T-helper 9 cell (primary cell): Measurements from ENCODE around the gene DCX.

Experiments
- DNase-seq: peaks from one replicate; pipeline ENCODE4 v3.0.0-alpha.2; 2020
- total RNA-seq, 2 donors: gene quantifications; one replicate each; lab custom pipeline; 2026; lab: John Stamatoyannopoulos, UW

Gene DCX
- 0 reads per million in 2 donors for total RNA-seq

DNA sequence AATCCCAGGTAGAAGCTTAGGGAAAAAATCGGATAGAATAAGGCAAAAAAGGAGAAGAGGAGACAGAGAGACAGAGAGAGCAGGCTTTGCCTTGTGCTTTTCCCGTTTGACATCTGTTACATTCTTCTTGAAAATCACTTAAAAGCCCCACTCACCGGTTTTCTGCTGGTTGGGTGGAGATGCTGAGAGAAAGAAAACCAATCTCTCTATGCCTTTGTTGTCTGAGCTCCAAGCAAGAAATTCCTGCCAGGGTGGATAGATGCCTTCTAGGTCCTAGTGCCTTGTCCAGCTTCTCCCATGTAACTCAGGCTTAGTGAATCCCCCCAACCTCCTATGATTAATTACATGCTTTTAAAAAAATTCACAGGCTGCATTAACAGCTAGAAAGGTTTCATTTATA, at the start of gene DCX:
Gene DCX (minus strand): TSS at position 210 of the 400 bp plus-strand sequence. CDS start 1,794 bp downstream, outside the sequence.
- DNase-seq = no peak

DNA sequence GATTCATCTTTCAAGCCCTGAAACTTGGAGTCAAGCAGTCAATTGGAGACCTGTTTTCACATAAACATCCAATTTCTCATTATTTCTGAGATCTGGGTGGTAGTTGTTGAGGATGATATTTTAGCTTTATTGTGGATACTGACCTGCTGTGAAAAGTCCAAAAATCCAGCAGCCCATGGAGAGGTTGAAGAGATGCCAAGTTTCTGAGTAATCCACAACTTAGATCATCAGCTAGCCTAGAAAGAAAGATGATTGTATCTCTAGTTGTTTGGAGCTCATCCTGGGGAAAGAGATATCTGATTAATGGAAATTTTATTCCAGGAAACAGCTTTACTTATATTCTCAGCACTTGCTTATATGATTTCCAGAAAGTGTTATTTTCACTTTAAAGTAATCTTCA, 48.6 kb upstream of the DCX start:
- DNase-seq = no peak

DNA sequence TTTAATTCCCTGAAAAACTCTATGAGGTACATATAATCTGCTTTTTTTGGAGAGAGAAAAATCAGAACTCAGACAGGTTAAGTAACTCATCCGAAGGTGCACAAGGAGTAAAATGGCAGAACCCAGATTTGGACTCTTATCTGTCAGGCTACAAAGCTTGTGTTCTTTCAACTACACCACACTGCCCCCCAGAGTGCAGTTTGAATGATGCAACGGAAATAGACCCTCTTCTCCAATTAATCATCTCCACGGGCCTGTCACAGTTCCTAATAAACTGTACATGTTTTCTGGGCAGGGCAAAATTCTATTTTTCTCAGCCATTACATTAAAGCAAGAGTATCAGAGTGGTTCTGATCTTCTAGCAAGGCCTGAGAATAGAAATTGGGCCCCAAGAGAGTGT, 35.3 kb upstream of the DCX start:
- DNase-seq = no peak

DNA sequence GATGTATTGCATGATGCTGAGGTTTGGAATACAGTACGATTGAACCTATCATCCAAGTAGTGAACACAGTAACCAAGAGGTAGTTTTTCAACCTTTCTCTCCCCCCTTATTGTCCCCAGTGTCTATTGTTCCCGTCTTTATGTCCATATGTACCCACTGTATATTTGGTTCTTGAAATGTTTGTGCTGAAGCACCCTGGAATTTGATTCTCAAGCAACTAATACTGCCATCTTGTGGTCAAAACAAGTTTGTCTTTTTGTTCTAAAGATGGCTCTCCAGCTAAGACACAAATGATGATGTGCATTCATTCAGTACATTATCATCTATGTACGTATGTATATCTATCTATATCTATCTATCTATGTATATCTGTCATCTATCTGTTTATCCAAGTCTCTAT, 33.5 kb upstream of the DCX start:
- DNase-seq = no peak

DNA sequence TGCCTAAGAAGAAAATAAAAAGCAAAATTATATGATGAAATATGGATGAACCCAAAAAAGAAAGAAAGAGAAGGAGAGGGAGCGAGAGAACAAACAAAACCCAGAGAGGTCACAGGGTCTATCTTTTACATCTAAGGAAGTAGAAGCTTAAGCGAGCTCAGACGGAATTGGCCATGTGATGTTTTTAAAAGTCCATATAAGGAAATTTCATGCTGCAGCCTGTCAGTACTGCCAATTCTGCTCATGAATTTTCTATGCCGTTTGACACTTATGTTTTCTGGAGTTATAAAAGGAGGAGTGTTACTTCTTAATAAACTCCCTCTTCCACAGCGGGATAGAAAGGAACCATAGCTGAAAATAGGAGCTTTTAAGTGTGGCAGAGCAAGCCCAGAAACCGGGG, 32.9 kb upstream of the DCX start:
- DNase-seq = no peak

DNA sequence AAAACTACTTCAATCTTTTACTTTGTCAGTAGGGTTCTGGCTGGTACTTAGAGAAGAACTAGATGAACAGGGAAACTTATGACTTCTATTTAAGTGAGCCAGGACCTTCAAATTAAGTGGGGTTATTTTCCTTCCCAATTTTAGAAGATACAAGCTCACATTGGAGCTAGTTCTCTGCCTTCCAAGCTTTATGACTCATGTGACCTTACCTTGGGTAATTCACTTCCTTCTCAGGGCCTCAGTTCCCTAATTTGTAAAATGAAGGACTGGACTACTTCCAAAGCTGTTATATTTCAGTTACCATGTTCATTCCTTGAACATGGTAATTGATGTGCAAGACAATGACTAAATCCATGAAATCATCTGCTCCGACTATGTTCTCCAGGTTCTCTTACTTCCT, 32.0 kb upstream of the DCX start:
- DNase-seq = no peak

DNA sequence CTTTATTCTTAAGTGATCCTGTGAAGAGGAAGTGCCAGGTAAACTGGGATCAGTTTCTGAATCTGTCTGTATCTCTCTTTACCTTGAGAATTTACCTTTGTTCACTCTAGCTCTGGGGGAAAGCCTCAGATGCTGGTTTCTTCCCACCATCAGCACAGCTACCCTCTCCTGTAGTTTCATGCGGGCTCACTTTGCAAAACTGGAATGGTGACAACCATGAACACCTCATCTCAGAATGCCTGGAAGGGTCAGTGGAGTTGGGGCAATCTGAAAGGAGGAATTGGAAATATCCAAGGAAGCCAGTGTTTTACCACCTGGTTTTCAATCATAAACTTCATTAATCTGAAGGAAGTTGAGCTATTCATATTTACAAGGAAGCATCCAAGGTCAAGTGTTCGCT, 30.8 kb upstream of the DCX start:
- no peak for DNase-seq

DNA sequence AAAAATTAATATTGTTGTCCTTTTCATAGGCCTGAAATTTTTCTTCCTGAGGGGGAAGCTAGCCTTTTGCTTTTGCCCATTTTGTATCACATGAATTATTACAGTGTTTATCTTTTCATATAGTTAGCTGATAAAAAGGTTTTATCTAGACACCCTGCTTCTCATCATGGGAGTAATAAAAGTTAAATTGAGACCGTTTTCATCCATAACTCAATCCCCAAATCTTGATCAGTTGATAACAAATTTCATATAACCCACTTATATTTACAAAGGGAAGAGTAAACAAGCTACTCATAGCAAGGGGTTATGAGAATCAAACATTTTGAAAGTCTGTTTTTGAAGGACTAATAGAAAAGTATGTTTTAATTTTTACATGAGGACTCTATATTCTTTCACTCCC, 23.5 kb upstream of the DCX start:
- DNase-seq = no peak

DNA sequence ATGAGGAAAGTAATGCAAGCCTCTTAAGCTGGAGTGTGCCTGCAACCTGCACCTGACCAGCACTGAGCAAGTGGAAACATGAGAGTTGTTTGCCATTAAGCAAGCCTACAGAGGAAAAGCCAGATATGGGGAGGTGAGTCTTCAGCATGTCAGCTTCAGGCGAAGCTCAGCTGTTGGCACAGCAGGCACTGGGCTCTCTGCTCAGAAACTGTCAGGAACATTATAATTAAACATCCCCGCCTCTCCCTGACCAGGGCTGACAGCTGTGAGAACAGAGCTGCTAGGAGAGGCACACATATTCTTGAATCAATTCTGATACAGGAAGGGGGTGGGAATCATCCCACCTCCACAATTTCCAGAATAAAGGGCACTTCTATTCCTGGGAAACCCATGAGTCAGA, 19.0 kb upstream of the DCX start:
- no peak for DNase-seq

DNA sequence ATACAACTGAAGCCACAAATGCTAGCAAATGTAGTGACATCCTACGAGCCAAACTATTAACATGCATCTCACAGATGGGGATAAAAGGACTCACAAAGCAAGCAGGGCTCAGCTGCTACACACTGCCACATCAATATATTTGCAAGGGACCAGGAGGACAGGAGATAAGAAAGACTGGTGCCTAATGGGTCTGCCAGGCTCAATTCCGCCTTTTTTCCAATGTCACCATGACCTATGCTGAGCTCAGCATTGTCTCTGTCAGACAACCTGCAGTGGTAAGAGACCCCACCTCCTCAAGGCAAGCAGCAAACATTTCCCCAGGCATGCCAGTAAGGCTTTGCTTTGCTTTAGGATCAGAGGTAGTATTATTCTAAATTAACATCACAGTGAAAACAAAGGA, 435 bp downstream of the DCX start:
- DNase-seq = no peak

DNA sequence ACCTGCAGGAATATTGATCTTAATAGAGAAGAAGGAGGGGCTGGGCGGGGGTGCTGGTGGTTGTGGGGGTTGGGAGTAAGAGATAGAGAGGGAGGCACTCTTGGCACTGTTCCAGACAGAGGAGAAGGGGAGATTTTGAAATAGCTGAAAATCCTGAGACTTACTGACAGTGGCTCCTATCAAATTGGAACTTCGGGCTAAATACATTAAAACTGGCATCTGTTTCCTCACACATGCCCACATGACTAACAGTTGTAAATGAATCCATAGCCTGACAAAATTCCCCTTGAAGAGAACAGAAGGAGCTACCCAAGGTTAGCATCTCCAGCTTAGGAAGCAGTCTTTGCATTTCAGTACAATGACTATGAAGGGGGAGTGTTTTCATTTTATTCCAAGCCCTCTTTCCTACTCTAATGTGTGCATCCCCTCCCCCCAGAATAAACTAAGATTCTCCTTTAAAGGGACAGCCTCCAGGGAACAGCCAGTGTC, 1.4 kb downstream of the DCX start:
- no peak for DNase-seq

DNA sequence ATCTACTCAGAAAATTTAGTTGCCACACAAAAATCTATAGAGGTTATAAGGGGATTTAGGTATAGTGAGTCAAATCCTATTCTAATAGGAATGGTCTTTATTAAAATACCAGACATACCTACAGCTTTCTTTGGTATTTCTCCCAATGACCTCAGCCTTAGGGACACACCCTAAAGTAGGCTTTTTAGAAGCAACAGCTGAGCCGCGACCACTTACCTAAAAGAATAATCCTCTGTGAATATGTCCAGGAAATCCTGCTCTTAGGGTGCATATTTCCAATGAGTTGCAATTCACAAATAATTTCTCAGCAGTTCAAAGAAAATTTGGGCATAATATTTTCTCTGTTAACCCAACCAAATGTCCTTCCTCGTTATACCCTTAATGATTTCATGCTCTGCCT, 2.7 kb downstream of the DCX start:
- DNase-seq = no peak

DNA sequence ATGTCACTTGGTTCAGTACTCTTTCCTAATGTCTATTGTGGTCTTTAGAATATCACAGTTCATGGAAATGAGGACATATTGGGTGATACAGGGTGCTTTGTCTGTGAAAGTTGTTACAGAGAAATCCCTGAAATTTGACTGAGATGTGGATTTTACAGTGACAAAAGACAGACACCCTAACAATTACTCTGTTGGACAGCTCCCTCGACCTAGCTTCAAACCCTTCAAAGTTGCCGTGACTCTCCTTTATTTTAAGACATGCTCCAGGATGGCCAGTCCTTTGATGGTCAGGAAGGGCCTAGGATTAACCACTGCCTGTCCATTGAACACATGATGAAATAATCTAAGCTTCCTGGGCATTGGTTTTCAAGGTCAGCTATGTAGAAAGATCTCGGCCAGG, 4.0 kb downstream of the DCX start:
- DNase-seq = no peak

DNA sequence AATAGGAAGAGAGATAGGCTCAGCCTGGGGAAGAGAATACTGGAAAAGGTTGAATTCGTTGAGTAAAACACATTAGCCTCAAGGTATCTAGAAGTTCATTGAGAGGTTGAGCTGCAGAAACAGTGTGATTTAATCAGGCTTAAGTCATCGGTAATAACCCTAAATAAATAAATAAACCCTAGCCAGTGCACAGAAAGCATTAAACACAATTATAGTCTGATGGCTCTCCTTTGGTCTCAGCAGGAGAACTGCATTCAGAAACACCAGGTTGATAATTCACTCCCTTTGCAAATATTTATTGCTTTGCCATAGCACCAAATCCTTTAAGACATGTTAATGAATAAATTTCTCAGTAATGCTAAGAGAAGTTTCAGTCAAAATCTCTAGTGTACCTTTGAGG, 9.6 kb downstream of the DCX start:
- DNase-seq = no peak

DNA sequence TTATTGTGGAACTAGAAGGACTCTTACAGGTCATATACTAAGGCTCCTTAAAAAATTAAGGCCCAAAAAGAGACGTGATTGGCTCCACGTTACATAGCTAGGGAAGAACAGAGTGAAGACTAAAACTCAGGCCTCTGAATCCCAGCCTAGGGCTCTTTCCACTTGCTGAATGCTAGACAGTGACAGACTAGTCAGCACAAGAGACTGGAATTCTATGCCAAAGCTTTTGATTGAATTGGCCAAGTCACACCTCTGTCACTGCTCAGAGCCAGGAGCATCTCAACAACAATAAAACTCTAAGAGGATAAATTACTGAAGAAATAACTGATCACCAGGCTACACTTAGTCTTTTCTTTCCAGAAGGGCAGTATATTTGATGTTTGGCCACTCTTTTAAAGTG, 16.8 kb downstream of the DCX start:
- DNase-seq = no peak

DNA sequence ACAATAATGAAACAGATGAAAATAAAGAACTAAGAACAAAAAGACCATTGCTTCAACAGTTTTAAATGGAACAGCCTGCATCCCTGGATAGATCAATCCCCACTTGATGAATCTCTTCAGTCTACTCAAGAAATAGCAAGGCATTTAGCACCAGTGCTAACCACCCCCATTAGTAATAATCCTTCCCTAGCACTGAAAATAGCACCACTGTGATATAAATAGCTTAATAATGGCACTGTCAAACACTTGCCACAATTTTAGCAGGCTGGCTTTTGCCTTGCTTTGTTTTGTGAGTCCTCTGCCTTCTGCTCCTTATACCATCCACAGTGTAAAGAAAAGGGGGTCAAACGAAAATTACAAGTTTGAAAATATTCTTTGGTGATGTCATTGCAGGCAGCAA, 17.4 kb downstream of the DCX start:
- no peak for DNase-seq

DNA sequence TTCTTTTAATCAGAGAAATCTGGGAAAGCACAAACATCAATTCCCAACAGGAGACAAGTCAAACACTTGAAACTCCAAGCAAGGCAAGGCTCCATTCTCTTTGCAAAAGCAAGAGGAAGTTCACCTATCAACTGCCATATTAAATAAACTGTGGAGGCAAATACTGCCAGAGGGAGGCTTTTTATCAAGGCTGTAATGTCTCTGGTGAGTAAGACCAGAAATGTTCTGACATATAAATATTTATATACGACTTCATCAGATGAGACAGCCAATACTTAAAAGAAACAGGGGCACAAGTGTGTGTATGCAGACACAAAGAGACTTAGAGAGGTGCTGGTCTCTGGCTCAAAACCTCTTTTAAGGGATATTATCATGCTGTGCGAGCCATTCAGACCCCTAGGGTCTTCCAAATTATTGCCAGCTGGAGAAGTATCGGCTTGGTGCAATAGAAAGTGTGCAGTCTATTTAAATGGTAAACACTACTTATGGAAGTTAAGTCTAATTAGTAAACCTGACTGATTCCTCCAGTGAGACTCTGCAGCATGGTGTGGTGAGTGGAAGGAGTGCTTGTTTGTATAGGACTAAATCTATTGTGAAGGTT, 24.4 kb downstream of the DCX start:
- DNase-seq = no peak

DNA sequence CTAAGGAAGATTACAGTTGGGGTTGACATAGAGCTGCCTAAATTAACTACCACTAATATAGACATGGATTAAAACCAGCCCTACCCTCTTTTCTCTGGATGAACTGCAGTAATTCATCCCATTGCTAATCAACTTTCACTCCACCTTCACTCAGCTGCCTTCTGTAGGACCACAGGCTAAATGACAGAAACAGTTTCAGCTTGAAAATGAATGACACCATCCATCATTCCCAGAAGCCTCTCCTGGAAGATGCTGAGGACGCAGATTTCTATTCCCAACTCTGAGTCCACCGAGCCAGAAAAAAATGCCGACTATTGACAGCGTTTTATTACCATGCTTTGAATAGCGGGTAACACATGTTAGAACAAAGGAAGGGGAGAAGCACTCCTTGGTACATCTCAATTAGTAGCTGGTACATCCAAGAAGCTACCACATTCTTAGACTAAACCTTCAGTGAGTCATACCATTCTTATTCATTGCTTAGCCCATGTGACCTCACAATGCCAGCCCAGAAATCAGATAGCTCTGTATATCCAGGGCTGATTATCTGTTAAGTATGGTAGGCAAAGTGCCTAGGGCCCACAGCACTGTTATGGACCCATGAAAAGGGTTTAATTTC, 25.3 kb downstream of the DCX start:
- no peak for DNase-seq

DNA sequence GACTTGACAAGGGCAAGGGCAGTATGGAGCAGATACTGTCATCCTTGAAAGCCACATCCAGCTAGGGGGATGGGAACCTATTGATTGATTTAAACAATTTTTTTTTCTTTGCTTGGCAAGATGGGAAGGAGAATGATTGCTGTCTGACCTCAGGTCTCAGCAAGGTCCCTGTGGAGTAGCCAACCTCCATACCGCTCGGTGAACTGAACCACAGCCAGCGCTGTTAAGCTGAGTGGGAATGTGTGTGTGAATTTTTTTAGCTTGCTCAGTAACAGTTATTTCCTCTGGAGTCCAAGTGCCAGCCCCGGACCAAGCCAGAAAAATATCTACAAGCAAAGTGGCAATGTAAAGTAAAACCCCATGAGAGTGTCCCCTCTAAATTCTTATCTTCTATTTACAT, 25.9 kb downstream of the DCX start:
- DNase-seq = no peak

DNA sequence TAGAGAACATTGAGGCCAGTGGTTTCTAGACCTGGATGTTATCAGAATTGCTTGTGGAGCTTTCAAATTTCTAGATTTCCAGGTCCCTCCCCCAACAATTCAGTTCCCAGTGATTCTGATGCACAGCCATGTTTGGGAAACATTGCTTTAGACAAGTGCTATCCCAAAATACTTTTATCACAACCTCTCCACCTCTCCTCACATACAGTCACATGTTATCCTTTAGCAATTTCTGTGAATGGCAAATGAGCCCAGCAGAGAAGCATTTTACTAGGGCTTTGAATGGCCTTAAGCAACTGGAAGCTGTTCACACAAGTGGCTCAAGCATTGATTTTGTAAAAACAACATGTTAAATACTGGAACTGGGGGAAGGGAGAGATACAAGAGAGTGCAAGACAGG, 29.7 kb downstream of the DCX start:
- no peak for DNase-seq

DNA sequence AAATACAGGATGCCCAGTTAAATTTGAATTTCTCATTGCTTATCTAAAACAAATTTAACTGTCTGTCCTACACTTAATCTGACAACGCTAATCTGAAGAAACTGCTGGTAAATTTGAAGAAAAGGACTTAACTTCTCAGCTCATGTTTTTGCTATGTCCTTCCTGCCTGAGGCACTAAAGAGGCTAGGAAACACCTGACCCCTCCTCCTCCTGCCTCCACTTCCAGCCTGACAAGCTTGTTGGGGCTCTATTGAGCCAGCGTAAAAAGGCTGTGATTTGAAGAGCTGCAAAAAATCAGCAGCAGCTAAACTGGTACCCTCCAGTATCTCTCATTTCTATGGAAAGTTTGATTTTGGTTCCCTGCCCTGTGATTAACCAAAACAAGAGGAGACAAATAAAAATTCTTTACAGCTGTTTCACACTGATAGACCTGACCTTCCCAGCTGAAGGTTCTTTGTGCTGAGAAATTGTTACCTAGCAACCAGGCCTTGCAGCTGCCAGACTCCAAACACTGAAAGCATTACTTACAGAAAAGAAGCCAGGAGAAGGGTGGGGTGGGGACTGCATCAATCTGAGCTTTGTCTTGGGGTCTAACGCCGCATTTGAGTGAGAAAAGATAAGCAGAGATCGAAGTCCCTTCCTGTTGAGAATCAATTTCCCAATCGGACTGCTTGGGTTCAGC, 35.0 kb downstream of the DCX start:
- DNase-seq = no peak

DNA sequence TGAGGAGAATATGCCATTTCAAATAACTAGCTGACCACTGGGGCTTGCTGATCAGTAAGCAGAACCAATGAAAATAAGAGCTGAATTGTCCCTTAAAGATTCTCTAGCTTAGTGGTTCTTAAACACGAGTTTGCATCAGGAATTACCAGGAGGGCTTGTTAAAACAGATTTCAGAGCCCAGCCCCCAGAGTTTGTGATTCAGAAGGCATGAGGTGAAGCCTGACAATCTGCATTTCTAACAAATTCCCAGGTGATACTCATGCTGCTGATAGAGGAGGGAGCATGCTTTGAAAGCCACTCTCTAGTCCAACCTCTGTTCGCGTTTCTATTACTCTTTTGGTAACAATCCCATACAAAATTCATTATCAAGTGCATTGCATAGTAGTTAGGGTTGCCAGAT, 35.5 kb downstream of the DCX start:
- no peak for DNase-seq

DNA sequence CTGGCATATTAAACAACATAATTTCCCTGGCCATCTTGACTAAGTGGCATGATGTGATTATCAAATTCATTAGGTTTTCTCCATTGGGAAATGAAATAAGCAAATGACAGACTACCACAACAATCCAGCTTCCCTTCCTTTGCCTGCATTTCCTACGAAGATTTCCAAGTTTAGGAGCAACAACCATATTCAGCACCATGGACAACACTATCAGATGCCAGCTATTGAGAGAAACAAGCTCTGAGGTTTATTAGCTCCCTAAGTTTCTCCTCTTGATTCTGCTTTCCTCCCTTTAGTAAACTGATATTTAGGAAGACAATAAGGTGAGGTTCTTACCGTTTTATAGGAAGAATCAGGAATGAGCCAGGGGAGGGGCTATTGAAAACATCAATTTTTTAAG, 36.2 kb downstream of the DCX start:
- no peak for DNase-seq

DNA sequence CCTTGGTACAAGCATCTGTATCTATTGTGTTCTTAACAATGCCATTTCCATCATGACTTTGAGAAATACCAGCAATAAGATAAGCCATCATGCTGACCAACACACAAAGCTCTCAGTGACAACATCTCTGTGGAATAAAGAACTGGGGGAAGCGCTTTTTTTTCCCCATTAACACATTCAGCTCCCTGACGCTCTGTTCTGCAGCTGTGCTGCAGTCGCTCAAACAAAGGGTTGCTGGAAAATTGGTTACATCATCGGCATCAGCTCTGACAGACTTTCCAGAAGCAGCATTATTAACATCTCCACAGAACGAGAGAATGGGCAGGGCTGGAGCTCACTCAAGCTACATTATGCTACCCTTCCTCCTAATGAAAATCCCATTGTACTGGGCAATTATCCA, 39.9 kb downstream of the DCX start:
- no peak for DNase-seq
